NCI-H82 treated with DMSO at 0.1 percent for 48 hours (cell line): ENCODE measurements around the gene HNRNPA0.

Experiments used
- DNase-seq: peaks from one replicate; lab custom pipeline; 2025; ENCODE audit not compliant: unreplicated experiment; lab: John Stamatoyannopoulos, UW

HNRNPA0 gene

GRCh38 chr5:137754961-137755762 is 999 bp upstream of the HNRNPA0 start:
- DNase-seq = no peak

- no peak for DNase-seq
These were observed 424 bp downstream of the HNRNPA0 start for GRCh38 chr5:137753691-137754187.

DNA sequence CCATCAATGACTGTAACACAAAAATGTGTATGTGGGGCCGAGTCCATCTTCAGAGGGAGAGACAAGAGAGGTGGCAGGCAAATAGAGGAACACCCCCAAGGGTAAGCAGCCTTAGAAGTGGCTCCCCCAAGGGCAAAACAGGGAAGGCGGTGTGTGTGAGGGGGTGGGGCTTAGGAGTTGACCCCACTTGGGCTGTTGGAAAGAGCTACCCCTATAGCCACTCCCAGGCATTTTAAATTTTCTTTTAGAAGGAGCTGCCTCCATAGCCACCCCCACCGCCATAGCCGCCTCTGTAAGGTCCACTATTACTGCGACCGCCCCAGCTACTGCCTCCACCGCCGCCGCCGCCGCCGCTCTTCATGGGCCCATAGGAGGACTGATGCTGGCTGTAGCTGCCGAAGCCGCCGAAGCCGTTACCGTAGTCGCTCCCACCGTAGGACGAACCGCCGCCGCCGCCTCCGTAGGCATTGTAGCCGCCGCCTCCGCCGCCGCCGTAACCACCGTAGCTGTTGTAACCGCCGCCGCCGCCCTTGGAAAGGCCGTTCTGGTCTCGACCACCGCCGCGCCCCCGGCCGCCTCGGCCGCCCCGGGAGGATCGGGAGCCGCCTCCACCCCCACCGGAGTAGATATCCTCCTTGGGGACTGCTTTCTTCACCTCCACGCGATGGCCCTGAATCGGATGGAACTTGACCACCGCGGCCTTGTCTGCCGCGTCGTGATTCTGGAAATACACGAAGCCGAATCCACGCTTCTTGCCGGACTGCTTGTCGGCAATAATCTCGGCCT is 1.1 kb downstream of the HNRNPA0 start:
- DNase-seq = no peak

GRCh38 chr5:137751869-137752491 is 2.2 kb downstream of the HNRNPA0 start:
- peak; percentile 24 for DNase-seq

GRCh38 chr5:137750436-137750835 is 3.7 kb downstream of the HNRNPA0 start:
- DNase-seq = no peak

DNA sequence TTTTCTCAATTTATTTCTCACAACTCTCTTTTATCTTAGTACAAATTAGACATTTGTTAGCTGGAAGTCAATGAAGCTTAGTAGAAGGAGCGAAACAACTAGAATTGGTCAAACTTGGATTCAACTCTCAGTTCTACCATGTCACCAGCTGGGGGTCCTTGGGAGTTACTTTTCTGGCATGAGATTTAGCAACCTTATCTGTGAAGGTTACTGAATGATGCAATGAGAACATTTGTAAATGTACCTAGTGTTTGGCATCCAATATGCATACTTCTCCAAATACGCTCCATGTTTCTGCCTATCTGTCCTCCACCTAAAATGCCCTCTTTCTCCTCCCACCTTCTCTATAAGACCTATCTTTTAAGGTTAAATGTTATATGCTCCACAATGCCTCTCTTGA is 6.3 kb downstream of the HNRNPA0 start:
- no peak for DNase-seq

DNA sequence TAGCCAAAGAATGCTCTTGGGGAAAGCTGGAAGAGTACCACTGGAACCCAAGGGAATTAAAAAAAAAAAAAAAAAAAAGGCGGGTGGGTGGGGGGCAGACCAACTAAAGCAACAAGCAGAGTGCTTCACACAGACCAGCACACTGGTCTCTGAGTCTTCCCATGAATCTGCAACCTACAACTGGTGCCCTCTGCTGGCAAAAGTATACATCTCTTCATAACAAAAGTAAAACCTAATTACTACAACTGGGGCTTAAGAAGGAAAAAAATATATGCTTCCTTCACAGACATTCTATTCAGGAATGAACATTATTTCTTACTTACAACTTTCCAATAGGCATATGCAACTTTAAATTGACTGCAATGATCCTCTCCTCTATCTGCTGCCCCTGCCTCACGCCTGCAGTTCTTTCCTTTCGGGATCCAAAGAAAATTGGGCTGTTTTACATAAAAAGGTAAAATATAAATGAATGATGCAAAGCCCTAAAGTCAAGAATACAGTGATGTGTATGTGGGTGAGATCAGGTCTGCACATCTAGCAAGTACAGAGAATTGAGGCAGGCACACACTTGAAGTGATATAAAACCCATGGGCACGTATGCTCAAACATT is 11.0 kb downstream of the HNRNPA0 start:
- peak; percentile 64 for DNase-seq

GRCh38 chr5:137741718-137742117 is 12.4 kb downstream of the HNRNPA0 start:
- no peak for DNase-seq

DNA sequence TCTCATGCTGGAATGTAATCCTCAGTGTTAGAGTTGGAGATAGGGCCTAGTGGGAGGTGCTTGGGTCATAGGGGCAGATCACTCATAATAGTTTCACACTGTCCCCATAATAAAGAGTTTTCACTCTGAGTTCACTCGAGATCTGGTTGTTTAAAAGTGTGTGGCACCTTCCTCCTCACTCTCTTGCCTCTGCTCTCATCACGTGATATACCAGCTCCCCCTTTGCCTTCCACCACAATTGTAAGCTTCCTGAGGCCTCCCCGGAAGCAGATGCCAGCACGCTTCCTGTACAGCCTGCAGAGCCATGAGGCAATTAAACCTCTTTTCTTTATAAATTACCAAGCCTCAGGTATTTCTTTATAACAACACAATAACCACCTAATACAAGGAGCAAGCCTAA is 14.4 kb downstream of the HNRNPA0 start:
- DNase-seq = no peak

DNA sequence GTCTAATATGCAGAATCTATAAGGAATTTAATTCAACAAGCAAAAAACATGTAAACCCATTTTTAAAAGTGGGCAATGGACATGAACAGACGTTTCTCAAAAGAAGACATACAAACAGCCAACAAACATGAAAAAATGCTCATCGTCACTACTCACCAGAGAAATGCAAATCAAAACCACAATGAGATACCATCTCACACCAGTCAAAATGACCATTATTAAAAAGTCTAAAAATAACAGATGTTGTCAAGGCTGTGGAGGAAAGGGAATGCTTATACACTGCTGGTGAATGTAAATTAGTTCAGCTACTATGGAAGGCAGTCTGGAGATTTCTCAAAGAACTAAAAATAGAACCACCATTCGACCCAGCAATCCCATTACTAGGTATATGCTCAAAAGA is 15.2 kb downstream of the HNRNPA0 start:
- DNase-seq = no peak

DNA sequence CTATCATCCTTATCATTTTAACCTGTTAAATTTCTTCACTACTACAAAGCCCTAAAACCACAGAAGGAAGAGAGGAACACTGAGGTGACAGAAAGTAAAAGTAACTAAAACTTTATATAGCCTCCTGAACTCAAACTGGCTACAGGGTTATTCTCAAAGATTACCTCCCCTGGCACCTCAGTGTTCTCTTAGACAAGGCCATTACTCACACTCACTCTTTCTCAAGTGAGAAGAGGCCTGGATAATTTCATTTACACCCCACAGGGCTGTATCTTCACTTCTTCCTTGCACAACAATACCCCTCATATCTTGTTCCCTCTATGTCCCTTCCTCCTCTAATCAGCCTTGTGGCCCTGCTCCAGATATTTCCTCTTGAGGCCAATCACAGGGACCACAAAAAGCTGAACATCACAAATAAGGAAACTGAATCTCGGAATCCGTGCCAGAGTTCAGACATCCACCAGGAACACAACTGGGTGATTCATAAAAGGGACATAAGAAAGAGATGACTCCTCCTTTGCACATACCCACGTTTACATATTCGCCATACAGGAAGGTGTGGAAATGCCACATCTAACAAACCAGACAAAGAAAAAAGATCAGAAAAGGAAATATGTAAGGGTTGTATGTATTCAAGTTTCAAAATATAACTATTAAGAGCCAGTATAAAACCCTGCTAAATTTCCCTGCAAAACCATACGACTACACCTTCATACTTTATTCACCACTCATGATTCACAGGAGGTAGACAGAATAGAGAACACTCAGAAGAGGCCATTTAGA is 16.6 kb downstream of the HNRNPA0 start:
- no peak for DNase-seq

GRCh38 chr5:137736496-137736895 is 17.7 kb downstream of the HNRNPA0 start:
- DNase-seq = no peak

GRCh38 chr5:137735555-137736284 is 18.4 kb downstream of the HNRNPA0 start, which contains the start of gene KLHL3:
KLHL3 (minus strand) TSS chr5:137736089; CDS start chr5:137735646, 443 bp downstream.
- DNase-seq = peak; percentile 43

DNA sequence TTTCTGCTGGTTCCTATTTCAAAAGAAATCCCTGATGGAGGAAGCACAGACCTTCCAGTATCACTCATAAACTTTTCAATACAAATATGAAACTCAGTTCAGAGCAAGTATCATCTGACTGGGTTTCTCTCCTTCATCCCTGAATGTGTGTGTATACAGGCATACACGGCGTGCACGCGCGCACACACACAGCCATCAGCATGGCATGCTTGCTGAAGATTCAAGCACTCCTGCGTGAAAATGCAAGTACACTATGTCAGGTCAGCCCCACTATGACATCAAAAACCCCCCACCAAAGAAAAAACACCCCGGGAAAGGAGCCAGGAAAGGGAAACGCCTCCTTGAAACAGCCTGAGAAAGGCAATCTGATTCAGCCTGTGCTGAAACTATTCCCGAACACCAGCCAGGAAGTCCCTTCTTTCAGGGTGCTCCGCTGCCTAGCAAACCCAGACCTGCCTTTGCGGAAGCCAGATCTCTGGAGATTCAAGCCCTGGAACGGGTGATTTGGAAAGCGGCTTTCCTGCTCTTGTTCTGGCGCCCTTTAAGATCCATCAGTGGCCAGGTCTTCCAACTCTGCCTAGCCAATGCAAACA is 19.1 kb downstream of the HNRNPA0 start:
- no peak for DNase-seq

GRCh38 chr5:137734331-137734730 is 19.8 kb downstream of the HNRNPA0 start:
- peak; percentile 13 for DNase-seq

DNA sequence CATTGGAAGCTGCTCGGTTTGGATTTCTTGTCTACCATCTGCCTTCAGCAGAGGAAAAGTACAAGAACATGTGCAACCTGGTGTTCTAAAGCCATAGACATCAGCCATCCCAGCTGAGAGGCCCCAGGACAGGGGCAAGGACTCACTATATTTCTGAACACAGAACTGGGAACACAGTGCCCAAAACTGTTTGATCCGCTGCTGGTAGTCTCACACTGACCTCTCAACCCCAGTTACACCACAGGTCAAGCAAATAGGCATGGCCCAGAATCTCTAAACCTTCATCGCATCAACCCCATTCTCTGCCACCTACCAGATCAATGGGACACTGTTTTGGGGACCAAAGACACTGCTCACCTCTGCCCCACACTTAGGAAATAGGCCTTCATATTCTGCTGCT is 20.2 kb downstream of the HNRNPA0 start:
- no peak for DNase-seq

DNA sequence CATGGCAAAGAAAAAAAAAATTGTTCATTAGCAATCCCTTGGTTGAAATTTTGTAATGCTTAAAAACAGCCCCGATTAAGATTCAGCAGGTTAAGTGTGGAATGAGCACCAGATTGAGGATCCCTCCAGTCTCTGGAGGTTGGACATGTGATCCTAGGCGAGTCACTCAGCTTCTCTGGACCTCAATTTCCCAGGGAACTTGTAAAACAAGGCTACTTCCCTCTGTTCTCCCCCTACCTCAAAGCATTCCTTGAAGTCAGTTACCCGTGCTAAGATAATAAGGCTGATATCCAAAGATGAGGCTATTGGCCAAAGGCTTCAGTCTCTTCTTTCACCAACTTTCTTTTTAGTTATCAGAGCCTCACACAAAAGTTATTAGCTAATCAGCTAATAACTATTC is 21.2 kb downstream of the HNRNPA0 start:
- DNase-seq = no peak

DNA sequence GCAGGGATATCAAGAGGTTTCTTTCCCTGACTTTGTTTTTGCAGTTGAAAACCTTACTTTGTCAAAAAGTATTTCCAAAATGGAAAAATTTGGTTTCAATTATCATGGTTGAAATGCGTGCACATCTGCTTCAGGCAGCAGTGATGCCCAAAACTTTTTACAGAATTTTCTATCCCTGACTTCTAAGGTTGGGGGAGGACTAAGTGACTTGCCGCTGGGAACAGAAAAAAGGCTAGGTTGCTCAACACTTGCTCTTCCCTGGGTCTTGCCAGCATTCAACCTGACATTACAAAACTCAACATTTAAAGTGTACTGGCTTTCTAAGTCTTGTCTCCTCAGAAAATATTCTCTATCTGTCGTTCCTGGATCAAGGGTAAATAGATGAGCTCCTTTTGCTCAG is 23.0 kb downstream of the HNRNPA0 start:
- no peak for DNase-seq

DNA sequence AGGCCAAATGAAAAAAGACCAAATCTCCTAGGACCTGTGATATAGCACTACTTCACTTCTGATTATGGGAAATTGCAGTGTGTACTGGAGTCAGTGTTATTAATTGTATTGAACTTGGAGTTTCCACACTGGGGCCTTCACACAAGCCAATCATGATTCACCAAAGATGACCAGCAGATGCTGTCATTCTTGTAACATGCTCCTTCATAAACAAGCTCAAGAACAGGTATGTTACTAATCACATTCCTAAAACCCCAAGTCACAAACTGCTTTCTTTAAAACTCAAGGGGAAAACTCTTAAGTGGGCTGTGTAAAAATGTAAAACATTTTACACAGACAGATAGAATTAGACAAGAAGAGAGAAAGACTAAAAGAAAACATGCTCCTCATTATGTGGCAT is 23.8 kb downstream of the HNRNPA0 start:
- no peak for DNase-seq
